Vagina (tissue), 2 donors: ENCODE measurements around the gene SECTM1. TPM values are rescaled to one million over a fixed set of nuclear protein-coding genes. Genes with fewer than 3 reads are reported as not detected.

Source experiments
- DNase-seq, 2 donors: peaks; one replicate each; pipeline ENCODE4 v3.0.0-alpha.2; 2017; ENCODE audit errors: extremely low spot score in 2 of 2
- H3K27ac ChIP-seq: fragments of 200-600 bp; sonication (generic); one replicate; pipeline ENCODE4 v1.5.1; 2019
- H3K27me3 ChIP-seq: fragments of 200-600 bp; sonication (generic); one replicate; pipeline ENCODE4 v1.5.1; 2019
- H3K36me3 ChIP-seq, 2 donors: fragments of 200-600 bp; sonication (generic); one replicate each; pipeline ENCODE4 v1.5.1; 2017 to 2019
- H3K4me1 ChIP-seq: fragments of 200-600 bp; sonication (generic); one replicate; pipeline ENCODE4 v1.5.1; 2019
- H3K4me3 ChIP-seq, 2 donors: fragments of 200-600 bp; sonication (generic); 1 replicate in 1 of 2; 2 replicates in 1 of 2; pipeline ENCODE4 v1.5.1; 2016 to 2019
- H3K9me3 ChIP-seq: fragments of 200-600 bp; sonication (generic); one replicate; pipeline ENCODE4 v1.5.1; 2019
- POLR2A ChIP-seq, 2 donors: fragments of 450-650 bp; IDR thresholded peaks; one replicate each; pipeline ENCODE4 v1.6.1; 2017; ENCODE audit warnings: antibody characterized with exemption in 2 of 2, mild to moderate bottlenecking in 2 of 2, moderate library complexity in 2 of 2
- POLR2AphosphoS5 ChIP-seq, 2 donors: sonication (generic); formaldehyde crosslinking; IDR thresholded peaks; one replicate each; pipeline ENCODE4 v1.9.0; 2017; ENCODE audit warnings: antibody characterized with exemption in 2 of 2, mild to moderate bottlenecking in 2 of 2, low read depth in 1 of 2; ENCODE audit not compliant: insufficient read depth in 1 of 2
- intact Hi-C: fragments of 100-400 bp; cut with DNase I; formaldehyde crosslinking; loops from one replicate; pipeline ENCODE4 v1.15.1; 2023
- total RNA-seq: library from RNA; depleted of rRNA; stranded (reverse); fragments of >200 nt; gene quantifications from one replicate; pipeline ENCODE4 v1.2.3, GENCODE V29; 2016
- TF ChIP-seq, protein P1 (sequence below), 3 experiments: fragments of 450-650 bp in 2 of 3; fragments of 200-600 bp in 1 of 3; sonication (generic) in 1 of 3; IDR thresholded peaks; one replicate each; pipeline ENCODE4 v1.5.1; 2017 to 2019; ENCODE audit warnings: antibody characterized with exemption in 3 of 3, mild to moderate bottlenecking in 2 of 3, moderate library complexity in 2 of 3

SECTM1 gene
- total RNA-seq, 1 donor from 2014 or later, result 37.1 TPM

DNA sequence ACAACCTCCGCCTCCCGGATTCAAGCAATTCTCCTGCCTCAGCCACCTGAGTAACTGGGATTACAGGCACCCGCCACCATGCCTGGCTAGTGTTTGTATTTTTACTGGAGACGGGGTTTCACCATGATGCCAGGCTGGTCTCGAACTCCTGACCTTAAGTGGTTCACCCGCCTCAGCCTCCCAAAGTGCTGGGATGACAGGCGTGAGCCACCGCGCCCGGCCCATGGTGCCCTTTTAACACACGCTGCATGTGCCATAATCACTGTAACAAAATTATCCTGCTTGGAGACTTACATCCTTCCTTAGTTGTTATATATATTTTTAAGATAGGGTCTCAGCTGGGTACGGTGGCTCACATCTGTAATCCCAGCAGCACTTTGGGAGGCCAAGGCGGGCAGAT is 21.6 kb downstream of the SECTM1 start:
- Histone ChIP-seq H3K27ac (no peak overlapping the region), H3K9me3 (no peaks in the 10 kb centered on the region), H3K4me1 (peaks cover 12% of the 10 kb centered on the region), H3K36me3 (no peaks in the 10 kb centered on the region), H3K27me3 (no peaks in the 10 kb centered on the region), H3K4me3 (no peak overlapping the region)
- no peak for DNase-seq
- intact Hi-C loops, result no loop called here
- TF ChIP-seq POLR2A (IDR thresholded peaks at IDR 0.05) (no peak), POLR2AphosphoS5 (IDR thresholded peaks at IDR 0.05; ENCODE audit: insufficient read depth in 1 of 2, low read depth in 1 of 2) (no peak)
- TF ChIP-seq, protein P1, sequence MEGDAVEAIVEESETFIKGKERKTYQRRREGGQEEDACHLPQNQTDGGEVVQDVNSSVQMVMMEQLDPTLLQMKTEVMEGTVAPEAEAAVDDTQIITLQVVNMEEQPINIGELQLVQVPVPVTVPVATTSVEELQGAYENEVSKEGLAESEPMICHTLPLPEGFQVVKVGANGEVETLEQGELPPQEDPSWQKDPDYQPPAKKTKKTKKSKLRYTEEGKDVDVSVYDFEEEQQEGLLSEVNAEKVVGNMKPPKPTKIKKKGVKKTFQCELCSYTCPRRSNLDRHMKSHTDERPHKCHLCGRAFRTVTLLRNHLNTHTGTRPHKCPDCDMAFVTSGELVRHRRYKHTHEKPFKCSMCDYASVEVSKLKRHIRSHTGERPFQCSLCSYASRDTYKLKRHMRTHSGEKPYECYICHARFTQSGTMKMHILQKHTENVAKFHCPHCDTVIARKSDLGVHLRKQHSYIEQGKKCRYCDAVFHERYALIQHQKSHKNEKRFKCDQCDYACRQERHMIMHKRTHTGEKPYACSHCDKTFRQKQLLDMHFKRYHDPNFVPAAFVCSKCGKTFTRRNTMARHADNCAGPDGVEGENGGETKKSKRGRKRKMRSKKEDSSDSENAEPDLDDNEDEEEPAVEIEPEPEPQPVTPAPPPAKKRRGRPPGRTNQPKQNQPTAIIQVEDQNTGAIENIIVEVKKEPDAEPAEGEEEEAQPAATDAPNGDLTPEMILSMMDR (IDR thresholded peaks at IDR 0.05), result no peak

DNA sequence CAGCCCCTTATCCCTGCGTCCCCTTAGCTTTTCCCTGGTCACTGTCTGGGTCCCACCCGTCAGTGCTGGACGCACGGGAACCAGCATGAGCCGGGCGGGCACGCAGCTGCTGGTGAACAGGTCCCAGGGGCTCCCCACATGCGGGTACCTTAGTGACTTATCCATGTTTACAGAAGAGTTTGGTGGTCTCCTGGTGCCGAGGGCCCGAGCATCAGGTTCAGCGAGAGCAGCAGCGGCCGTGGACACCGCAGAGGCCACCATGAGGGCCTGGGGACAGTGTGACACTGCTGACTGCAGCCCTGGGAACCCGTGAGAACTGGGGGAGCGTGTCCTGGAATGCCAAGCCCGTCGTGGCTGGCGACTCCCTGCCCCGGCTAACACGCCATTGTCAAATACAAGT is 22.7 kb downstream of the SECTM1 start:
- no peak overlapping the region for H3K27ac ChIP-seq
- peaks cover 10% of the 10 kb centered on the region for H3K4me1 ChIP-seq
- H3K9me3 ChIP-seq, result no peaks in the 10 kb centered on the region
- H3K36me3 ChIP-seq, result no peaks in the 10 kb centered on the region
- no peak for DNase-seq
- intact Hi-C loops, result no loop called here
- H3K4me3 ChIP-seq, result no peak overlapping the region
- TF ChIP-seq, protein P1 (IDR thresholded peaks at IDR 0.05), result no peak
- TF ChIP-seq POLR2A (IDR thresholded peaks at IDR 0.05), result no peak
- no peak for TF ChIP-seq POLR2AphosphoS5 (IDR thresholded peaks at IDR 0.05; ENCODE audit: insufficient read depth in 1 of 2, low read depth in 1 of 2)
- H3K27me3 ChIP-seq, result no peaks in the 10 kb centered on the region

DNA sequence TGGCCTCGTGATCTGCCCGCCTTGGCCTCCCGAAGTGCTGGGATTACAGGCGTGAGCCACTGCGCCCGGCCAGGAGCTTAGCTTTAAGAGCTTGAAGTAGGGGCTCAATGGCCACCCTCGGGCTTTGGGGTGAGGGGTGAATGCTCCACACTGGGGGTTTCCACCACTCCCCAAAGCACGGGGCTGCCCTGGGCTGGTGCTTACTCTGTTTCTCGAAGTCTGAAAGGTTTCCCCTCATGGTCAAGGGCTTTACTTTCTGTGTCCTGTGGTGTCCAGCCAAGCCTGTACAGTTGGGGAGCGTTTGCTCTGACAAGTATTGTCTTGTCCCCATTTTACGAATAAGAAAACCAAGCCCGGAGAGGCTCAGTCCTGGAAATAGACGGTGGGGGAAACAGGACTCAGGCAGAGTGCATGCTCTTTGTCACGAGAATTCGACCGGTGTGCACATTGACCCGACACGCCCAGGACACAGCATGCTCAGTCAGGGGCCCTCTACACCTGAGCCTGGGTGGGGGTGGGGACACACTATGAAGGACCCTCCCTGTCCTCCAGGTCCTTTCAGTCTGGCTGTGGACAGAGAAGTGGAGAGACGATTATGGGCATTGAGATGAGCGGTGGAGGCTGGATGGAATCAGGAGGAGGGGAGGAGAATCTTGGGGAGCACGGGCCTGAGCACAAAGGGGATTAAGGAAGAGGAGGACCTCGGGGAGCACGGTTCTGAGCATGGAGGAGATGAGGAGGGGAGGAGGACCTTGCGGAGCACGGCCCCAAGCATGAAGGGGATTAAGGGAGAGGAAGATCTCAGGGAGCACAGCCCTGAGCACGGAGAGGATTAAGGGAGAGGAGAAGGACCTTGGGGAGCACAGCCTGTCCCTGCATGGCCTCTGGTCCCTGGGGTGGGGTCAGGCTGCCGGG is 23.7 kb downstream of the SECTM1 start:
- Histone ChIP-seq H3K27ac (no peak overlapping the region), H3K27me3 (no peaks in the 10 kb centered on the region), H3K36me3 (no peaks in the 10 kb centered on the region), H3K9me3 (no peaks in the 10 kb centered on the region), H3K4me3 (no peak overlapping the region), H3K4me1 (peaks cover under 1% of the 10 kb centered on the region)
- intact Hi-C loops, result no loop called here
- TF ChIP-seq POLR2A (IDR thresholded peaks at IDR 0.05), result no peak
- TF ChIP-seq, protein P1 (IDR thresholded peaks at IDR 0.05), result no peak
- no peak for TF ChIP-seq POLR2AphosphoS5 (IDR thresholded peaks at IDR 0.05; ENCODE audit: insufficient read depth in 1 of 2, low read depth in 1 of 2)
- no peak for DNase-seq

DNA sequence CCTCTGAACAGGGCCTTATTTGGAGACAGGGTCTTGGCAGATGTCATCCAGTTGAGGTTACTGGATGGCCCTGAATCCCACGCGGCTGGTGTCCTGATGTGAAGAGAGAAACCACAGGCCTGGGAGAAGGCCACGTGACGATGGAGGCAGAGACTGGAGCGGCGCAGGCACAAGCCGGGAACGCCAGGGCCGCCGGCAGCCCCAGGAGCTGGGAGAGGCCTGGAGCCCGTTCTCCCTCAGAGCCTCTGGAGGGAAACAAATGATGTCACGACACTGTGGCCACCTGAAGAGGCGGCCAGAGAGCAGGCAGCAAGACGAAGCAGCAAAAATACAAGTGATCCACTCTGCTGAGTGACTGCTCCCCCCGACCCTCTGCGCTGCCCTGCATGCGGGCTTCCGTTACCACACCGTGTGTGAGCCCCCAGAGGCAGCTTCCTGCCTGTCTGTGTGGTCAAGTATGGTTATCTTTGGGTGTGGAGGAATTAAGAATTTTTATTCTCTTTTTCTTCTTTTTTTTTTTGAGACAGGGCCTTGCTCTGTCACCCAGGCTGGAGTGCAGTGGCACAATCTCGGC is 27.8 kb downstream of the SECTM1 start:
- no peak for TF ChIP-seq POLR2A (IDR thresholded peaks at IDR 0.05)
- no peak for TF ChIP-seq POLR2AphosphoS5 (IDR thresholded peaks at IDR 0.05; ENCODE audit: insufficient read depth in 1 of 2, low read depth in 1 of 2)
- Histone ChIP-seq H3K4me1 (peaks cover 12% of the 10 kb centered on the region), H3K4me3 (no peak overlapping the region), H3K27ac (no peak overlapping the region), H3K27me3 (no peaks in the 10 kb centered on the region), H3K36me3 (no peaks in the 10 kb centered on the region), H3K9me3 (no peaks in the 10 kb centered on the region)
- no peak for DNase-seq
- intact Hi-C loops, result no loop called here

DNA sequence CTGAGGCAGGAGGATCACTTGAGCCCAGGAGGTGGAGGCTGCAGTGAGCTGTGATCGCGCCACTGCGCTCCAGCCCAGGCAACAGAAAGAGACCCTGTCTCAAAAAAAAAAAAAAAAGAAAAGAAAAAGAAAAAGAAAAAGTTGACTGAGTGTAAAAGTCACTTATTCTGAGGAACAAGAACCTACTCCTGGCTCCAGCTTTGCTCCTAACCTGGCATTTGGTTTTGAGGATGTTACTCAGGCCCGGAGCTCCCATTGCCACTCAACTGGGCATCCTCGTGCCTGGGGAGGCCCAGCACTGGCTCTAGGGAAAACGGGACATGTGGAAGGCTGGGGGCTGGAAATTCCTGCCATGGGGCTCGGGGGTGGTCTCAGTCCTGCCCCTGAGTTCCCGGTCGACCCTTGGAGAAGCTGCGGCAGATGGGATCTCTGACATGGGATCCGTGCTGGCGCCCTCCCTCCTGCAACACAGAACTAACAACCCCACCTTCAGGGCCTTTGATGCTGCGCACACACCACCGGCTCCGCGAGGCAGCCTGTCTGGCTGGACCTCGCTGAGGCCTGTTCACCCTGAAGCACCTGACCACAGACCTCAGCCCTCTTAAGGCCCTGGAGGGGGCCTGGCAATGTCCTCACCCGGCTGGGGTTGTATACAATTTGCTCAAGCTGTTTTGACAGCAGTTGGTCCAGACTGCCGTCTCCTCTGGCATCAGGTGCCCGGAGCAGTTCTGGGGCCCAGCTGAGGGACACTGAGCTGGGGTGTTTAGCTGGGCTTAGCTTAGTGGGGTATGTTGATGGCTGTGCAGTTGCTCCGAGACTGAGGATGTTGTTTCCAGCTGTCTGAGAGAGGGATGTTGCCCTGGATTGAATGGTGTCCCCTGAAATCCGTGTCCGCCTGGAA is 28.5 kb downstream of the SECTM1 start:
- DNase-seq, result no peak
- no peaks in the 10 kb centered on the region for H3K9me3 ChIP-seq
- no peak overlapping the region for H3K4me3 ChIP-seq
- intact Hi-C loops, result no loop called here
- no peak for TF ChIP-seq POLR2AphosphoS5 (IDR thresholded peaks at IDR 0.05; ENCODE audit: insufficient read depth in 1 of 2, low read depth in 1 of 2)
- TF ChIP-seq, protein P1 (IDR thresholded peaks at IDR 0.05), result no peak
- no peak for TF ChIP-seq POLR2A (IDR thresholded peaks at IDR 0.05)
- H3K4me1 ChIP-seq, result peaks cover 16% of the 10 kb centered on the region
- no peaks in the 10 kb centered on the region for H3K27me3 ChIP-seq
- H3K36me3 ChIP-seq, result no peaks in the 10 kb centered on the region
- no peak overlapping the region for H3K27ac ChIP-seq
